GM12878 (cell line): ENCODE measurements around the gene CUTC. TPM values are rescaled to one million over a fixed set of nuclear protein-coding genes. Genes with fewer than 3 reads are reported as not detected.

ENCODE experiments used
- ATAC-seq: fragments of 200-7000 bp; cut with Tn5 transposase; 3 replicates; pipeline ENCODE4 v1.9.1; 2020; ENCODE audit warnings: mild to moderate bottlenecking, moderate library complexity
- BruUV-seq: library from RNA; stranded (reverse); fragments of 400-500 nt; replicated peaks from 2 replicates; lab custom pipeline; 2021; lab: Mats Ljungman, UMichigan
- CTCF ChIA-PET: fragments of 300-600 bp; sonication (Branson Sonifier 250); formaldehyde crosslinking; extraction: SDS; loops from one replicate; lab custom pipeline; 2021; ENCODE audit warnings: inconsistent platforms; lab: Yijun Ruan, JAX
- POLR2A ChIA-PET: fragments of 350-600 bp; formaldehyde crosslinking; extraction: SDS; loops from one replicate; lab custom pipeline; 2021; ENCODE audit warnings: inconsistent platforms; lab: Charles Lee
- RAD21 ChIA-PET: fragments of 300-600 bp; sonication (Branson Sonifier 250); formaldehyde crosslinking; loops from one replicate; lab custom pipeline; 2023; ENCODE audit warnings: antibody characterized with exemption; ENCODE audit not compliant: unreplicated experiment; lab: Charles Lee
- SMC1A ChIA-PET: fragments of 300-600 bp; sonication (Branson Sonifier 250); formaldehyde crosslinking; loops from one replicate; lab custom pipeline; 2023; ENCODE audit not compliant: unreplicated experiment, uncharacterized antibody; lab: Charles Lee
- DNase-seq: peaks from one replicate; pipeline ENCODE4 v3.0.0-alpha.2; 2011; ENCODE audit warnings: low read depth, low spot score
- FAIRE-seq: peaks from 3 replicates; lab custom pipeline; 2011; peaks lifted over from hg19 to GRCh38; lab: Jason Lieb, UNC
- H2AFZ ChIP-seq: 2 replicates; pipeline ENCODE4 v1.6.0; 2011; ENCODE audit warnings: low read depth, low read length, control low read depth; ENCODE audit not compliant: control insufficient read depth
- H3K27ac ChIP-seq: 2 replicates; pipeline ENCODE4 v1.5.1; 2011; ENCODE audit warnings: control low read depth; ENCODE audit not compliant: control insufficient read depth, insufficient read depth
- H3K27me3 ChIP-seq, 2 experiments: replicated peaks in 1 of 2; 2 replicates each; pipeline versions ENCODE4 v1.6.0 to v1.6.1; 2011; ENCODE audit warnings: low read length in 1 of 2; ENCODE audit not compliant: control insufficient read depth in 2 of 2, insufficient read depth in 2 of 2
- H3K36me3 ChIP-seq, 2 experiments: 2 replicates each; pipeline ENCODE4 v1.5.1; 2011; ENCODE audit warnings: low read length in 1 of 2; ENCODE audit not compliant: control insufficient read depth in 2 of 2, insufficient read depth in 2 of 2
- H3K4me1 ChIP-seq: 2 replicates; pipeline ENCODE4 v1.6.1; 2011; ENCODE audit warnings: mild to moderate bottlenecking, low read length, moderate library complexity, mixed read lengths; ENCODE audit not compliant: control insufficient read depth, insufficient read depth
- H3K4me2 ChIP-seq: 2 replicates; pipeline ENCODE4 v1.6.0; 2011; ENCODE audit warnings: control low read depth; ENCODE audit not compliant: control insufficient read depth, insufficient read depth
- H3K4me3 ChIP-seq: fragments of 200-600 bp; sonication (generic); 2 replicates; pipeline ENCODE4 v1.5.1; 2016
- H3K79me2 ChIP-seq: 2 replicates; pipeline ENCODE4 v1.6.0; 2011; ENCODE audit warnings: low read length; ENCODE audit not compliant: control insufficient read depth, insufficient read depth
- H3K9ac ChIP-seq: 2 replicates; pipeline ENCODE4 v1.8.0; 2011; ENCODE audit warnings: low read length, control low read depth, mixed read lengths; ENCODE audit not compliant: control insufficient read depth, insufficient read depth
- H3K9me3 ChIP-seq: replicated peaks from 3 replicates; pipeline ENCODE4 v1.5.1; 2011; ENCODE audit warnings: mild to moderate bottlenecking, low read length; ENCODE audit not compliant: control insufficient read depth, insufficient read depth
- H4K20me1 ChIP-seq: 2 replicates; pipeline ENCODE4 v1.6.0; 2011; ENCODE audit not compliant: control insufficient read depth, insufficient read depth
- CBX3 ChIP-seq: fragments of 200-600 bp; sonication (generic); IDR thresholded peaks from 2 replicates; pipeline ENCODE4 v1.6.1; 2016; ENCODE audit warnings: low read depth, borderline replicate concordance
- EZH2 ChIP-seq: IDR thresholded peaks from 2 replicates; pipeline ENCODE4 v1.6.1; 2012; ENCODE audit warnings: low read depth, mild to moderate bottlenecking, control low read depth, inconsistent platforms, low read length, borderline replicate concordance; ENCODE audit not compliant: control insufficient read depth
- FOXK2 ChIP-seq: fragments of 450-650 bp; IDR thresholded peaks from 2 replicates; pipeline ENCODE4 v1.6.1; 2017; ENCODE audit warnings: mild to moderate bottlenecking, moderate library complexity
- GATAD2B ChIP-seq: fragments of 450-650 bp; conservative IDR thresholded peaks from 2 replicates; pipeline ENCODE4 v1.6.1; 2017; ENCODE audit warnings: low read depth, mild to moderate bottlenecking, moderate library complexity
- IRF4 ChIP-seq: IDR thresholded peaks from 2 replicates; pipeline ENCODE4 v1.6.1; 2011; ENCODE audit warnings: low read depth, low read length
- POU2F2 ChIP-seq: IDR thresholded peaks from 3 replicates; pipeline ENCODE4 v1.6.1; 2011; ENCODE audit warnings: low read depth, mild to moderate bottlenecking, low read length, borderline replicate concordance
- RBBP5 ChIP-seq: fragments of 200-600 bp; sonication (generic); conservative IDR thresholded peaks from 2 replicates; pipeline ENCODE4 v1.6.1; 2016
- RUNX3 ChIP-seq: IDR thresholded peaks from 2 replicates; pipeline ENCODE4 v1.6.1; 2012; ENCODE audit warnings: low read length, inconsistent platforms
- SMARCA5 ChIP-seq: fragments of 450-650 bp; IDR thresholded peaks from 2 replicates; pipeline ENCODE4 v1.6.1; 2017; ENCODE audit warnings: mild to moderate bottlenecking
- ZBED1 ChIP-seq: IDR thresholded peaks from 2 replicates; pipeline ENCODE4 v1.6.1; 2016; ENCODE audit warnings: borderline replicate concordance
- WGBS: methylation state at CpG from one replicate; pipeline ENCODE4 v1.1.6; 2016; ENCODE audit warnings: low lambda C conversion rate; ENCODE audit not compliant: insufficient replicate concordance, insufficient coverage; ENCODE audit errors: missing lambda C conversion rate; 5-methylcytosine and 5-hydroxymethylcytosine counted together
- in situ Hi-C: fragments of 300-500 bp; cut with MboI; formaldehyde crosslinking; loops from 9 replicates; pipeline ENCODE4 v1.14.3; 2018; ENCODE audit warnings: mixed read lengths
- intact Hi-C: fragments of 100-400 bp; cut with micrococcal nuclease; formaldehyde crosslinking; loops from one replicate; pipeline ENCODE4 v1.14.2; 2022; ENCODE audit not compliant: unreplicated experiment
- polyA plus RNA-seq, 11 experiments: library from polyadenylated mRNA; depleted of rRNA in 4 of 11; unstranded in 6 of 11; stranded (reverse) in 5 of 11; fragments of >200 nt; fragmentation: Nextera tagmentation in 4 of 11; fragmentation: Illumina TruSeq in 1 of 11; extraction: Ambion mirVana in 4 of 11; extraction: Trizol in 1 of 11; gene quantifications; 1 replicate in 1 of 11; 2 replicates in 10 of 11; pipeline versions ENCODE4 v1.2.1 to v1.2.3, GENCODE V29; 2011 to 2016; ENCODE audit warnings: inconsistent platforms in 2 of 11, missing spikeins in 2 of 11, low read depth in 1 of 11
- total RNA-seq, 4 experiments: library from RNA; depleted of rRNA in 3 of 4; stranded (reverse); fragments of >200 nt in 3 of 4; fragmentation: Illumina TruSeq in 1 of 4; extraction: Trizol in 1 of 4; gene quantifications; 2 replicates each; pipeline versions ENCODE4 v1.2.1 to v1.2.3, GENCODE V29; 2013 to 2021
- TF ChIP-seq, protein P1 (sequence below), 3 experiments: IDR thresholded peaks in 2 of 3; conservative IDR thresholded peaks in 1 of 3; 2 replicates each; pipeline ENCODE4 v1.5.1; 2011; ENCODE audit warnings: low read depth in 3 of 3, low read length in 3 of 3, mild to moderate bottlenecking in 3 of 3, control low read depth in 2 of 3, moderate library complexity in 2 of 3, inconsistent platforms in 1 of 3, mixed read lengths in 1 of 3; ENCODE audit not compliant: control insufficient read depth in 2 of 3, insufficient read depth in 1 of 3; ENCODE audit errors: extremely low read depth in 1 of 3
- TF ChIP-seq, protein P2 (sequence below): fragments of 450-650 bp; IDR thresholded peaks from 2 replicates; pipeline ENCODE4 v1.6.1; 2017; ENCODE audit warnings: mild to moderate bottlenecking, moderate library complexity
- TF ChIP-seq, protein P3 (sequence below): IDR thresholded peaks from 2 replicates; pipeline ENCODE4 v1.6.1; 2011; ENCODE audit warnings: borderline replicate concordance, low read depth, mild to moderate bottlenecking, moderate library complexity, low read length; ENCODE audit not compliant: insufficient read depth, poor library complexity, severe bottlenecking
- TF ChIP-seq, protein P4 (sequence below): fragments of 450-650 bp; IDR thresholded peaks from 2 replicates; pipeline ENCODE4 v1.6.1; 2016; ENCODE audit warnings: mild to moderate bottlenecking
- TF ChIP-seq, protein P5 (sequence below): fragments of 450-650 bp; IDR thresholded peaks from 2 replicates; pipeline ENCODE4 v1.6.1; 2014; ENCODE audit warnings: mild to moderate bottlenecking

The CUTC gene
- total and polyA plus RNA-seq, 10 of the 15 experiments (the other 5 are each of a cell fraction or from before 2014, with no cell fraction given), result 23.8 to 71.7 (median 40.8) TPM

DNA sequence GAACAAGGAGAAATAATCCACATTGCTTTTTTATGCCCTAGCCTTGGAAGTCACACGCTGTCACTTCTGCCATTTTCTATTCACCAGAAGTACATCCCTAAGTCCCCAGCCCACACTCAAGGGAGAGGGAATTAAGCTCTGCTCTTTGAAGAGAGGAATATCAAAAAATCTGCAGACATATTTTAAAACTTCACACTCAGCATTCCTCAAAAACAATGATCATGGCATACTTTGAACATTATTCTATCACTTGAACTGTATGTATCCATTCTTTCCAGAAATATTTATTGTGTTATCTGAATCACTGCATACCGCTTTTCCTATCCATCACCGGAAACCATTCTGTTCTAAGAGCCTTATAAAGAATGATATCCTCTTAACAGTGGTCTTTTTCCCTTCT, 59.8 kb downstream of the CUTC start:
- RAD21 ChIA-PET, result no interaction called here
- in situ Hi-C loops, result no loop called here

More for the DNA sequence above, 59.8 kb downstream of the CUTC start:
- intact Hi-C loops, result no loop called here
- SMC1A ChIA-PET, result interaction anchor here (0.8 to 1.0 kb wide), 2 partner anchors 59 to 269 kb away, joined by 3 read pairs; no protein-coding TSS in a partner anchor
- Histone ChIP-seq H2AFZ (no peak overlapping the region), H3K79me2 (no peaks in the 10 kb centered on the region), H3K9ac (no peak overlapping the region), H3K4me2 (no peak overlapping the region), H3K36me3 (no peaks in the 10 kb centered on the region), H3K27me3 (no peaks in the 10 kb centered on the region), H3K9me3 (no peaks in the 10 kb centered on the region), H3K27ac (no peak overlapping the region), H3K4me3 (no peak overlapping the region), H3K4me1 (no peaks in the 10 kb centered on the region), H4K20me1 (no peaks in the 10 kb centered on the region)
- FAIRE-seq (no peak), ATAC-seq (no peak), DNase-seq (no peak)
- WGBS, result 26% methylated on average over 3 of the region's 3 CpGs
- TF ChIP-seq, protein P1, sequence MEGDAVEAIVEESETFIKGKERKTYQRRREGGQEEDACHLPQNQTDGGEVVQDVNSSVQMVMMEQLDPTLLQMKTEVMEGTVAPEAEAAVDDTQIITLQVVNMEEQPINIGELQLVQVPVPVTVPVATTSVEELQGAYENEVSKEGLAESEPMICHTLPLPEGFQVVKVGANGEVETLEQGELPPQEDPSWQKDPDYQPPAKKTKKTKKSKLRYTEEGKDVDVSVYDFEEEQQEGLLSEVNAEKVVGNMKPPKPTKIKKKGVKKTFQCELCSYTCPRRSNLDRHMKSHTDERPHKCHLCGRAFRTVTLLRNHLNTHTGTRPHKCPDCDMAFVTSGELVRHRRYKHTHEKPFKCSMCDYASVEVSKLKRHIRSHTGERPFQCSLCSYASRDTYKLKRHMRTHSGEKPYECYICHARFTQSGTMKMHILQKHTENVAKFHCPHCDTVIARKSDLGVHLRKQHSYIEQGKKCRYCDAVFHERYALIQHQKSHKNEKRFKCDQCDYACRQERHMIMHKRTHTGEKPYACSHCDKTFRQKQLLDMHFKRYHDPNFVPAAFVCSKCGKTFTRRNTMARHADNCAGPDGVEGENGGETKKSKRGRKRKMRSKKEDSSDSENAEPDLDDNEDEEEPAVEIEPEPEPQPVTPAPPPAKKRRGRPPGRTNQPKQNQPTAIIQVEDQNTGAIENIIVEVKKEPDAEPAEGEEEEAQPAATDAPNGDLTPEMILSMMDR (IDR thresholded peaks at IDR 0.05 in 2 of 3, conservative IDR thresholded peaks at IDR 0.05 in 1 of 3; ENCODE audit: control insufficient read depth in 2 of 3, extremely low read depth in 1 of 3, insufficient read depth in 1 of 3, low read depth in 3 of 3, low read length in 3 of 3), result no peak
- no peak for TF ChIP-seq RUNX3
- TF ChIP-seq RBBP5, result no peak
- TF ChIP-seq IRF4, result no peak
- no peak for TF ChIP-seq POU2F2
- no peak for TF ChIP-seq GATAD2B
- TF ChIP-seq CBX3, result no peak
- TF ChIP-seq EZH2, result no peak
- TF ChIP-seq FOXK2, result no peak
- TF ChIP-seq, protein P2, sequence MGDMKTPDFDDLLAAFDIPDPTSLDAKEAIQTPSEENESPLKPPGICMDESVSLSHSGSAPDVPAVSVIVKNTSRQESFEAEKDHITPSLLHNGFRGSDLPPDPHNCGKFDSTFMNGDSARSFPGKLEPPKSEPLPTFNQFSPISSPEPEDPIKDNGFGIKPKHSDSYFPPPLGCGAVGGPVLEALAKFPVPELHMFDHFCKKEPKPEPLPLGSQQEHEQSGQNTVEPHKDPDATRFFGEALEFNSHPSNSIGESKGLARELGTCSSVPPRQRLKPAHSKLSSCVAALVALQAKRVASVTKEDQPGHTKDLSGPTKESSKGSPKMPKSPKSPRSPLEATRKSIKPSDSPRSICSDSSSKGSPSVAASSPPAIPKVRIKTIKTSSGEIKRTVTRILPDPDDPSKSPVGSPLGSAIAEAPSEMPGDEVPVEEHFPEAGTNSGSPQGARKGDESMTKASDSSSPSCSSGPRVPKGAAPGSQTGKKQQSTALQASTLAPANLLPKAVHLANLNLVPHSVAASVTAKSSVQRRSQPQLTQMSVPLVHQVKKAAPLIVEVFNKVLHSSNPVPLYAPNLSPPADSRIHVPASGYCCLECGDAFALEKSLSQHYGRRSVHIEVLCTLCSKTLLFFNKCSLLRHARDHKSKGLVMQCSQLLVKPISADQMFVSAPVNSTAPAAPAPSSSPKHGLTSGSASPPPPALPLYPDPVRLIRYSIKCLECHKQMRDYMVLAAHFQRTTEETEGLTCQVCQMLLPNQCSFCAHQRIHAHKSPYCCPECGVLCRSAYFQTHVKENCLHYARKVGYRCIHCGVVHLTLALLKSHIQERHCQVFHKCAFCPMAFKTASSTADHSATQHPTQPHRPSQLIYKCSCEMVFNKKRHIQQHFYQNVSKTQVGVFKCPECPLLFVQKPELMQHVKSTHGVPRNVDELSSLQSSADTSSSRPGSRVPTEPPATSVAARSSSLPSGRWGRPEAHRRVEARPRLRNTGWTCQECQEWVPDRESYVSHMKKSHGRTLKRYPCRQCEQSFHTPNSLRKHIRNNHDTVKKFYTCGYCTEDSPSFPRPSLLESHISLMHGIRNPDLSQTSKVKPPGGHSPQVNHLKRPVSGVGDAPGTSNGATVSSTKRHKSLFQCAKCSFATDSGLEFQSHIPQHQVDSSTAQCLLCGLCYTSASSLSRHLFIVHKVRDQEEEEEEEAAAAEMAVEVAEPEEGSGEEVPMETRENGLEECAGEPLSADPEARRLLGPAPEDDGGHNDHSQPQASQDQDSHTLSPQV, result no peak
- TF ChIP-seq SMARCA5, result no peak
- TF ChIP-seq, protein P3, sequence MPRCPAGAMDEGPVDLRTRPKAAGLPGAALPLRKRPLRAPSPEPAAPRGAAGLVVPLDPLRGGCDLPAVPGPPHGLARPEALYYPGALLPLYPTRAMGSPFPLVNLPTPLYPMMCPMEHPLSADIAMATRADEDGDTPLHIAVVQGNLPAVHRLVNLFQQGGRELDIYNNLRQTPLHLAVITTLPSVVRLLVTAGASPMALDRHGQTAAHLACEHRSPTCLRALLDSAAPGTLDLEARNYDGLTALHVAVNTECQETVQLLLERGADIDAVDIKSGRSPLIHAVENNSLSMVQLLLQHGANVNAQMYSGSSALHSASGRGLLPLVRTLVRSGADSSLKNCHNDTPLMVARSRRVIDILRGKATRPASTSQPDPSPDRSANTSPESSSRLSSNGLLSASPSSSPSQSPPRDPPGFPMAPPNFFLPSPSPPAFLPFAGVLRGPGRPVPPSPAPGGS, result no peak
- TF ChIP-seq, protein P4, sequence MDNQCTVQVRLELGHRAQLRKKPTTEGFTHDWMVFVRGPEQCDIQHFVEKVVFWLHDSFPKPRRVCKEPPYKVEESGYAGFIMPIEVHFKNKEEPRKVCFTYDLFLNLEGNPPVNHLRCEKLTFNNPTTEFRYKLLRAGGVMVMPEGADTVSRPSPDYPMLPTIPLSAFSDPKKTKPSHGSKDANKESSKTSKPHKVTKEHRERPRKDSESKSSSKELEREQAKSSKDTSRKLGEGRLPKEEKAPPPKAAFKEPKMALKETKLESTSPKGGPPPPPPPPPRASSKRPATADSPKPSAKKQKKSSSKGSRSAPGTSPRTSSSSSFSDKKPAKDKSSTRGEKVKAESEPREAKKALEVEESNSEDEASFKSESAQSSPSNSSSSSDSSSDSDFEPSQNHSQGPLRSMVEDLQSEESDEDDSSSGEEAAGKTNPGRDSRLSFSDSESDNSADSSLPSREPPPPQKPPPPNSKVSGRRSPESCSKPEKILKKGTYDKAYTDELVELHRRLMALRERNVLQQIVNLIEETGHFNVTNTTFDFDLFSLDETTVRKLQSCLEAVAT, result no peak
- no peak for TF ChIP-seq ZBED1
- TF ChIP-seq, protein P5, sequence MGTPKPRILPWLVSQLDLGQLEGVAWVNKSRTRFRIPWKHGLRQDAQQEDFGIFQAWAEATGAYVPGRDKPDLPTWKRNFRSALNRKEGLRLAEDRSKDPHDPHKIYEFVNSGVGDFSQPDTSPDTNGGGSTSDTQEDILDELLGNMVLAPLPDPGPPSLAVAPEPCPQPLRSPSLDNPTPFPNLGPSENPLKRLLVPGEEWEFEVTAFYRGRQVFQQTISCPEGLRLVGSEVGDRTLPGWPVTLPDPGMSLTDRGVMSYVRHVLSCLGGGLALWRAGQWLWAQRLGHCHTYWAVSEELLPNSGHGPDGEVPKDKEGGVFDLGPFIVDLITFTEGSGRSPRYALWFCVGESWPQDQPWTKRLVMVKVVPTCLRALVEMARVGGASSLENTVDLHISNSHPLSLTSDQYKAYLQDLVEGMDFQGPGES, result no peak
- POLR2A ChIA-PET, result no interaction called here
- CTCF ChIA-PET, result interaction anchor here (1.6 kb wide), 1 partner anchor 54 kb away, joined by 4 read pairs; no protein-coding TSS in a partner anchor
- BruUV-seq, result no TSS peak
